Suprapubic skin (tissue), 4 donors: ENCODE data around the gene LRRC61. TPM values are rescaled to one million over a fixed set of nuclear protein-coding genes. Genes with fewer than 3 reads are reported as not detected.
"Not testable (repeated sequence)": the region's sequence is repeated elsewhere in the genome, so short reads cannot be mapped to it uniquely, and the experiment has no call there.

Experiments used
- DNase-seq, 2 donors: peaks; one replicate each; pipeline ENCODE4 v3.0.0-alpha.2; 2019; ENCODE audit warnings: low spot score in 2 of 2
- H3K27ac ChIP-seq: fragments of 200-600 bp; sonication (generic); one replicate; pipeline ENCODE4 v1.5.1; 2019
- H3K27me3 ChIP-seq: fragments of 200-600 bp; sonication (generic); one replicate; pipeline ENCODE4 v1.5.1; 2019
- H3K36me3 ChIP-seq: fragments of 200-600 bp; sonication (generic); one replicate; pipeline ENCODE4 v1.5.1; 2019
- H3K4me1 ChIP-seq: fragments of 200-600 bp; sonication (generic); one replicate; pipeline ENCODE4 v1.5.1; 2019
- H3K4me3 ChIP-seq: fragments of 200-600 bp; sonication (generic); one replicate; pipeline ENCODE4 v1.5.1; 2019; ENCODE audit warnings: mild to moderate bottlenecking
- H3K9me3 ChIP-seq: fragments of 200-600 bp; sonication (generic); one replicate; pipeline ENCODE4 v1.5.1; 2019
- CTCF ChIP-seq, 2 donors: fragments of 200-600 bp in 1 of 2; fragments of 450-650 bp in 1 of 2; sonication (generic) in 1 of 2; IDR thresholded peaks; one replicate each; pipeline ENCODE4 v1.5.1; 2016 to 2019; ENCODE audit warnings: antibody characterized with exemption in 2 of 2, mild to moderate bottlenecking in 1 of 2, moderate library complexity in 1 of 2
- EP300 ChIP-seq: sonication (generic); formaldehyde crosslinking; IDR thresholded peaks from one replicate; pipeline ENCODE4 v1.6.1; 2017; ENCODE audit warnings: antibody characterized with exemption
- POLR2A ChIP-seq, 2 donors: fragments of 450-650 bp; IDR thresholded peaks; one replicate each; pipeline ENCODE4 v1.6.1; 2017; ENCODE audit warnings: antibody characterized with exemption in 2 of 2, mild to moderate bottlenecking in 2 of 2, moderate library complexity in 2 of 2
- POLR2AphosphoS5 ChIP-seq, 3 donors: sonication (generic); formaldehyde crosslinking; IDR thresholded peaks; one replicate each; pipeline ENCODE4 v1.6.1; 2017; ENCODE audit warnings: antibody characterized with exemption in 3 of 3
- WGBS: methylation state at CpG from one replicate; pipeline ENCODE4 v1.1.5; 2018; 5-methylcytosine and 5-hydroxymethylcytosine counted together
- total RNA-seq, 4 donors: library from RNA; depleted of rRNA; stranded (reverse); fragments of >200 nt; gene quantifications; one replicate each; pipeline ENCODE4 v1.1.0, GENCODE V29; 2016

Gene LRRC61
- total RNA-seq, 4 donors from 2014 or later: 7.9 to 29.0 (median 22.5) TPM

- no peaks in the 10 kb centered on the region for H3K4me1 ChIP-seq
- no peak overlapping the region for H3K4me3 ChIP-seq
- no peaks in the 10 kb centered on the region for H3K36me3 ChIP-seq
- TF ChIP-seq POLR2AphosphoS5 (IDR thresholded peaks at IDR 0.05) (no peak), EP300 (no peak)
- 88% methylated on average over 3 of the region's 3 CpGs for WGBS
- no peak overlapping the region for H3K27ac ChIP-seq
- DNase-seq: no peak
- no peaks in the 10 kb centered on the region for H3K9me3 ChIP-seq
- H3K27me3 ChIP-seq: no peaks in the 10 kb centered on the region
These were observed 16.0 kb upstream of the LRRC61 start for GRCh38 chr7:150307129-150307528.

- H3K36me3 ChIP-seq: no peaks in the 10 kb centered on the region
- H3K27ac ChIP-seq: no peak overlapping the region
- no peak overlapping the region for H3K4me3 ChIP-seq
- no peaks in the 10 kb centered on the region for H3K27me3 ChIP-seq
- TF ChIP-seq POLR2AphosphoS5 (IDR thresholded peaks at IDR 0.05): no peak
- TF ChIP-seq EP300: no peak
- no peak for TF ChIP-seq POLR2A (IDR thresholded peaks at IDR 0.05)
- no peak for TF ChIP-seq CTCF (IDR thresholded peaks at IDR 0.05)
- DNase-seq: no peak
- no peaks in the 10 kb centered on the region for H3K9me3 ChIP-seq
- 85% methylated on average over 9 of the region's 9 CpGs for WGBS
- H3K4me1 ChIP-seq: no peaks in the 10 kb centered on the region
These were observed 15.3 kb upstream of the LRRC61 start for GRCh38 chr7:150307904-150308303.

- Histone ChIP-seq H3K9me3 (no peaks in the 10 kb centered on the region), H3K4me3 (no peak overlapping the region), H3K27ac (no peak overlapping the region), H3K36me3 (no peaks in the 10 kb centered on the region), H3K27me3 (no peaks in the 10 kb centered on the region), H3K4me1 (no peaks in the 10 kb centered on the region)
- TF ChIP-seq POLR2AphosphoS5 (IDR thresholded peaks at IDR 0.05): no peak
- no peak for TF ChIP-seq POLR2A (IDR thresholded peaks at IDR 0.05)
- TF ChIP-seq EP300: no peak
- TF ChIP-seq CTCF (IDR thresholded peaks at IDR 0.05): no peak
- DNase-seq: no peak
These were observed 14.6 kb upstream of the LRRC61 start for GRCh38 chr7:150308575-150308974.

GRCh38 chr7:150311146-150311545, 12.0 kb upstream of the LRRC61 start:
- no peaks in the 10 kb centered on the region for H3K9me3 ChIP-seq
- 92% methylated on average over 4 of the region's 4 CpGs for WGBS
- no peak for DNase-seq
- no peaks in the 10 kb centered on the region for H3K27me3 ChIP-seq
- no peaks in the 10 kb centered on the region for H3K36me3 ChIP-seq
- no peak overlapping the region for H3K27ac ChIP-seq
- no peak overlapping the region for H3K4me3 ChIP-seq
- TF ChIP-seq CTCF (IDR thresholded peaks at IDR 0.05) (no peak), POLR2AphosphoS5 (IDR thresholded peaks at IDR 0.05) (no peak)
- no peaks in the 10 kb centered on the region for H3K4me1 ChIP-seq

GRCh38 chr7:150311711-150312110, 11.4 kb upstream of the LRRC61 start:
- Histone ChIP-seq H3K27ac (no peak overlapping the region), H3K4me3 (no peak overlapping the region), H3K36me3 (no peaks in the 10 kb centered on the region), H3K9me3 (no peaks in the 10 kb centered on the region), H3K27me3 (no peaks in the 10 kb centered on the region), H3K4me1 (no peaks in the 10 kb centered on the region)
- DNase-seq: no peak
- no peak for TF ChIP-seq CTCF (IDR thresholded peaks at IDR 0.05)
- TF ChIP-seq POLR2AphosphoS5 (IDR thresholded peaks at IDR 0.05): no peak
- no peak for TF ChIP-seq EP300
- no peak for TF ChIP-seq POLR2A (IDR thresholded peaks at IDR 0.05)
- WGBS: 83% methylated on average over 5 of the region's 5 CpGs

- not testable (repeated sequence) for H3K27me3 ChIP-seq, H3K4me3 ChIP-seq, H3K27ac ChIP-seq, H3K36me3 ChIP-seq, H3K4me1 ChIP-seq, DNase-seq, H3K9me3 ChIP-seq
- WGBS: 90% methylated on average over 7 of the region's 7 CpGs
These were observed 10.3 kb upstream of the LRRC61 start for GRCh38 chr7:150312649-150313366.
